IPS DF 19.7 (cell line): ENCODE measurements around the gene SARS2.

Source experiments
- DNase-seq: peaks from one replicate; pipeline ENCODE4 v3.0.0-alpha.2; 2013; ENCODE audit warnings: low read depth, low spot score

The SARS2 gene

DNA sequence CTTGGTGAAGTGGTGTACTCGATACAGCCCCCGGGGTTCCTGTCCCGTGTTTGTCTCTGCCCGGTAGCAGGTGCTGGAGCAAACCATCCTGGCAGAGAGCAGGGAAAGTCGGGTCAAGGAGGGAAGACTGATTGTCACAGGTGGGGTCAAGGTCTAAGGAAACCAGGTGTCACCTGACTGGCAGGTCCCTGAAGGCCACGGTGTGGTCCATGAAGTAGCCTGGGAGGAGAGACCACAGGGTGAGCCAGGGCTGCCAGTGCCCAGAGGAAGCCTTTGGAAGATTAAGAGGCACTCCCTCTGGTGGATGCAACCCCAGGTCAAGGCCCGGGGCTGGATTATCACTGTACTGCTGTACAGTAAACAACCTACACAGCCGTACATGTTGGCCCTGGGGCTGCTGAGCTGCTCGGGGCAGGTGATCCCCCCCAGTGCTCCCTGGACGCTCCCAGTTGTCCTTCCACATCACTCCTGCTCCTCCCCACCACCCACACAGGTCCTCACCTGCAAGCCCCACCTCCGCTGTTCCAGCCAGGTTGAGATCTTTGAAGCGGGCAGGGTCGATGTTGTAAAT is 12.6 kb downstream of the SARS2 start:
- DNase-seq, result no peak

DNA sequence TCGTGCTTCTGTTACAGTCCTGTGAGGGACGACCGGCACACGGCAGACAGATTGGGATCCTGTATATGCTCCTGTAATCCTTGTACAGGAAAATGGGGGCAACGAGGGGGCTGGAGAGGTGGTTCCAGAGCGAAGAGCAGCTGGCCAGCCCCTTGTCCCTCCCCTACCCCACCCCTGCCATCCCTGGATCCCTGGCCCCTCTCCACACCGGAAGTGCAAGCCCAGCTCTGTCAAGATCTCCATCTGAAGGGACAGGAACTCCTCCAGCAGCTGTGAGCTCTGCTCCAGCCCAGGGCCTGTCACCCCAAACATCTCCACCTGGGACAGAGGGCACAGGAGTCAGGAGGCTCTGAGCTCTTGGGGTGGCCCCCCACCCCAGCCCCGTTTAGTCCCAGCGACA is 13.0 kb downstream of the SARS2 start:
- no peak for DNase-seq

DNA sequence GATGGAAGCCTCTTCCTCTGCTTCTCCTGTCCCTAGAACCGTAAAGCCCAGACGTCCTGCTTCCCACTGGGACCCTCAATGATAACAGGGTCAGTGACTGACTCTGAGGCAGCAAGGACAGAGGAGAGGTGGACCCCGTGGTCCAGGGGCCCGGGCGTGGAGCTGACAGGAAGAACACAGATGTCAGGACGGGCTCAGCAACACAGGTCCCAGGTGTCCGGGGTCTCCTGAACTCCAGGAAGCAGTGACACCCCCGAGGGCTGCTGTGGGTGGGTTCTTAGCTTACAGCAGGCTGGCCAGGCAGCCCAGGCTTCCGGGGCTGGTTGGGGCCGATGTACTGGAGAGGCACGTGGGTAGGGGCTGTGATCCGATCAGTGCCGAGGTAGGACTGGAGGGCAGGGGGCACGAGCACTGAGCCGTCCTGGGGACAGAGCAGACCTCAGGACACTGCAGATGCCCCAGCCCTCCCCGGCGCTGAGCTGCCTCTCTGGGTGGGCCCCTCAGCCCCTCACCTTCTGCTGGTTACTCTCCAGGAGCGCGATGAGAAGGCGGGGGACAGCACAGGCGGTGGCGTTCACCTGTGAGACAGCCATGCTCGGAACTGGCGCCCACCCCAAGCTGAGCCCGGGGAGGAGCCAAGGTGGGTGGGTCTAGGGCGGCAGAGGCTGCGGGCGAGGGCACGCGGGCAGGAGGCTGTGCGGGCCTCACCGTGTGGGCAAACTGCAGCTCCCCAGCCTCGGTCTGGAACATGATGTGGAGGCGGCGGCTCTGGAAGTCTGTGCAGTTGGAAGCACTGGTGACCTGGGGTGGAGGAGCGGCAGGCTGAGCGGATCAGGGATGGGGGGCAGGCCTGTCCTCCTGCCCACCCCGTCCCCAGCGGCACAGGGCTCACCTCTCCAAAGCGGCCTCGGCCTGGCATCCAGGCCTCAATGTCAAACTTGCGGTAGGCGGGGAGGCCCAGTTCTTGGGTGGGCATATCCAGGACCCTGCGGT is 14.9 kb downstream of the SARS2 start:
- no peak for DNase-seq

DNA sequence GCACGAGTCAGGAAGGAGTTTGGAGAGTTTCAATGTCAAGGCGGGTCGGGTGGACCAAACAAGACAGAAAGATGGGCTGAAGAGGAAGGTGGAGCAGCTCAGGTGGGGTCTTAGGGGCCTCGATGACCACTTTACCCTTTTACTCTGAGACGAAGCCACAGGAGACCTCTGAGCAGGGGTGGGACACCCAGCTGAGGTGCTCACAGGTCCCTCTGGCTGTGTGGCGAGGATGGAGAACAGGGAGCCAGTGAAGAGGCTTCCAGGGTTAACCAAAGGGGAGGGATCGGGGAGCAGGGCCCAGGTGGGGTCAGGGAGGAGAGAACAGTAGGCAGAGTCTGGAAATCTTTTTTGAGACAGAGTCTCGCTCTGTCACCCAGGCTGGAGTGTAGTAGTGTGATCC is 16.6 kb downstream of the SARS2 start:
- no peak for DNase-seq

DNA sequence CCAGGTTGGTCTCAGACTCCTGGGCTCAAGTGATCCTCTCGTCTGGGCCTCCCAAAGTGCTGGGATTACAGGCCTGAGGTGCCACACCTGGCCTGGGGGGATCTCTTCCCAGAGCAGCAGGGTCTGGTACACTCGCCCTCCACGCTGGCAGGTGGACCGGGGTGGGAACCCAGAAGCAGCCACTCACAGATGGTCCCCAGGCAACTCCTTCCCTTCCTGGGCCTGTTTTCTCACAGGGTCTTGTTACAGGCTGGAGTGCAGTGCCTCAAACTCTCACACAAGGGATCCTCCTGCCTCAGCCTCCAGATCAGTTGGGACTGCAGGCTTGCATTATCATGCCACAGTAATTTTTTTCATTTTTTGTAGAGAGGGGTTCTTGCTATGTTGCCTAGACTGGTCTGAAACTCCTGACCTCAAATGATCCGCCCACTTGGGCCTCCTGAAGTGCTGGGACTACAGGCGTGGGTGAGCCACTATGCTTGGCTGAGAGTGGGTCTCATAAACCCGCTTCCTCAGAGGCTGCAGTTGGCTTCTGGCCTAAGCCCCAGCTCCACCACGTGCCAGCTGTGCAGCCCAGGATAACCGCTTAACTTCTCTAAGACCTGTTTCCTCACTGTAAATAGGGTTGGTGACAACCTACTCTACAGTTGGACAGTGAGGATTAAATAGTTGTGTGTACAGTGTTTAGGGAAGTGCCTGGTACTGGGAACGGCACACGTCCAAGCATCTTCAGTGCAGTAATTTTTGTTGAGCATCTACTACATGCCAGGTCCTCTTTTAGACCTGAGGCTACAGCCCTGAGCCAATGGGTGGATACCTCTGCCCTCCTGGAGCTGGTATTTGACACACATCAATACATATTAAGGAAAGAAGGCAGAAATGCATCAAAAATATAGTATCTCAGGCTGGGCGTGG is 17.7 kb downstream of the SARS2 start:
- DNase-seq, result no peak

DNA sequence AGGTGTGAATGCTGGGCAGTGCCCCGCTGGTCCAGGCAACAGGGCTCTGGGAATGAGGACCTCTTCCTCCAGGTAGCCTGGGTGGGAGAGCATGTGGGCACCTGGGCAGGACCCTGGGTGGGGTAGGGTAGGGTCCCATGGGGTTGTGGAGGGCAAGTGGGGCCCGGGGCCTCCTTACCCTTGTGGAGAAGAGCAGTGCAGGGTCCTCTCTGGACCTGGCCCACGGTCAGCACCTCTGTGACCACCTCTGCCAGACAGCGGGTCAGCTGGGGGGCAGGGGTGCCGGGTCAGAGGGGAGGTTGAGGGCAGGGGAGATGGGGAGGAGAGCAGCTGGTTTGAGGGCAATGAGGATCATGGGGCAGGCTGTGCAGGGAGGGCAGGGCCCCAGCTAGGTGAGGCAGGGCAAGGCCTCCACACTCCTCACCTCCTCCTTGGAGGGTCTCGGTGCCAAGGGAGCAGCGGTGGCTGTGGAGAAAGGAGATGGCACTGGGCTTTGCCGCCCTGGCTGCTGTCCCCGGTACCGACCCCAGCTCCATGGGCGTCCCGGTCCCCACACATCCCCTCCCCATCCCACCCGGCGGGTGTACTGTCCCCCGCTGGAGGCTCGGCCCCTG is 19.1 kb downstream of the SARS2 start:
- no peak for DNase-seq

DNA sequence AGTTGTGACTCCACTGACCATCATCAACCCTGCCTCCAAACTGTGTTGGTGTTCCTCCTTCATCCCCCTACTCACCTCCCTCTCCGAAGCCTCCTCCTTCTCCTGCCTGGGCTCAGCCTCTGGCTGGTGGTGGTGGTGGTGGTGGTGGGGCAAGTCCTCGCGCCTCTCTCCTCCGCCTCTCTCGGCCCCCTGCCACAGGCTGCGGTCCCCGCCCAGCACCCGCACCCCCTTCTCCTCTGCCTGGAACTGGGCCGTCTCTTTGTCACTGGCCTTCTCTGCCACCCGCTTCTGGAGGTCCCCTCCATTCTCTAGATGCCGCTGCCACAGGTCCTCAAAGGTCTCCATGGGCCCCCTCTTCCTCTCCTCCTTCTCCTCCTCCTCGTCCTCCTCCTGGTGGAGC is 20.1 kb downstream of the SARS2 start:
- no peak for DNase-seq

DNA sequence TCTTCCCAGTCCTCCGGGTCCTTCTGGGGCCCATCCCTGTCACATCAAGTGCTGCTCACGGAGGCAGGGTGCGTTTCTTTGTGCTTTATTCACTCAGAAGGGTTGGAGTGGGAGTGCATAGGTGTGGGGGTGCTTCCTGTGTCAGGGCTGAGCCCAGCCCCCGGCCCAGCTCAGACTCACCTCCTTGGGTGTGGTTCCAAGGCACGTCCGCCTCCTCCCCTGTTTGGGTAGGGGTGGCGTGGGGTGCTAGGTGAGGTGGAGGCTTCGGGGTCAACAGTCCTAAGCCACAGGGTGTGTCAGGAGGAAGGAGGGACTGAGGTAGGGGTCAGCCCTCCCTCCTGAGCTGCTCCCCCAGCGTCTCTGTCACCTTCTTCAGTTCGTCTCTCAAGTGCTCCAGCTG is 21.7 kb downstream of the SARS2 start:
- DNase-seq, result no peak

DNA sequence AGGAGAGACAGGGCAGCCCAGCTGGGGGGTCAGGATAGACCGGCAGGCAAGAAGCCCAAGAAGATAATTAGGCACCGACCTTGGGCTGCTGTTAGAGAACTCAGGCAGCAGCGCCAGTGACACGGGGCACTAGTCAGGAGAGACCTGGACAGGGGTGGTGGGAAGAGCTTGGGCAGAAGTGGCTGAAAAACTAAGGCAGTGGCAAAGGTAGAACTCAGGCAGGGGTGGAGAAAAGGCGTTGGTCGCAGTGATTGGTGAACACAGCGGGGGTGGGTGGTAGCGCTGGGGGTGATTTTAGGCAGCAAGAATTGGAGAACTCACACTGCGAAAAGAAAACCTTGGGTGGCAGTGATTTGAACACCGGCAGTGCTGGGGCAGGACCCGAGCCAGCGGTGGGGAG is 22.9 kb downstream of the SARS2 start:
- DNase-seq, result no peak

DNA sequence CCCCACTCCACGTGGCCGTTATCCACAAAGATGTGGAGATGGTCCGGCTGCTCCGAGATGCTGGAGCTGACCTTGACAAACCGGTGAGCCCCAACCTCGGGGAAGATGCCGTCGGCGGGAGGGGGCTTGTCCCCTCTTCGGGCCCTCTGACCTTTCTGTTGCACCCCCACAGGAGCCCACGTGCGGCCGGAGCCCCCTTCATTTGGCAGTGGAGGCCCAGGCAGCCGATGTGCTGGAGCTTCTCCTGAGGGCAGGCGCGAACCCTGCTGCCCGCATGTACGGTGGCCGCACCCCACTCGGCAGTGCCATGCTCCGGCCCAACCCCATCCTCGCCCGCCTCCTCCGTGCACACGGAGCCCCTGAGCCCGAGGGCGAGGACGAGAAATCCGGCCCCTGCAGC is 23.3 kb downstream of the SARS2 start:
- no peak for DNase-seq

DNA sequence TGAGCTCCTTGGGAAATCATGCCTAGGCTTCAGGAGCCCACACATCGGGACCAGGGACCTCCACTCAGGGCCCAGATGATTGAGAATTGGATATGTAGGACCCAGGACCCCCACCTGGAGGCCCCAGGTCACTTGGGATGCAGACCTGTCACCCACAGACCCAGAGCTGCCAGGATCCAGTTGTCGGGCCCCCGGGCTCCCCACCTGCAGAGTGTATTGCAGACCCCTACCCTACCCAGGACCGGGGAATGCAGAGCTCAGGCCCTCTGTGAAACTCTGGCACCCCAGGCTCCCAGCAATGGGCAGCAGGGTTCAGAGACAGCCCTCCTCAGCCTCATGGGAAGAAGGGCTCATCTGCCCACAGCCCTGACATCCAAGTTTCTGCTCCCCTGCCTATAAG is 24.9 kb downstream of the SARS2 start:
- no peak for DNase-seq

DNA sequence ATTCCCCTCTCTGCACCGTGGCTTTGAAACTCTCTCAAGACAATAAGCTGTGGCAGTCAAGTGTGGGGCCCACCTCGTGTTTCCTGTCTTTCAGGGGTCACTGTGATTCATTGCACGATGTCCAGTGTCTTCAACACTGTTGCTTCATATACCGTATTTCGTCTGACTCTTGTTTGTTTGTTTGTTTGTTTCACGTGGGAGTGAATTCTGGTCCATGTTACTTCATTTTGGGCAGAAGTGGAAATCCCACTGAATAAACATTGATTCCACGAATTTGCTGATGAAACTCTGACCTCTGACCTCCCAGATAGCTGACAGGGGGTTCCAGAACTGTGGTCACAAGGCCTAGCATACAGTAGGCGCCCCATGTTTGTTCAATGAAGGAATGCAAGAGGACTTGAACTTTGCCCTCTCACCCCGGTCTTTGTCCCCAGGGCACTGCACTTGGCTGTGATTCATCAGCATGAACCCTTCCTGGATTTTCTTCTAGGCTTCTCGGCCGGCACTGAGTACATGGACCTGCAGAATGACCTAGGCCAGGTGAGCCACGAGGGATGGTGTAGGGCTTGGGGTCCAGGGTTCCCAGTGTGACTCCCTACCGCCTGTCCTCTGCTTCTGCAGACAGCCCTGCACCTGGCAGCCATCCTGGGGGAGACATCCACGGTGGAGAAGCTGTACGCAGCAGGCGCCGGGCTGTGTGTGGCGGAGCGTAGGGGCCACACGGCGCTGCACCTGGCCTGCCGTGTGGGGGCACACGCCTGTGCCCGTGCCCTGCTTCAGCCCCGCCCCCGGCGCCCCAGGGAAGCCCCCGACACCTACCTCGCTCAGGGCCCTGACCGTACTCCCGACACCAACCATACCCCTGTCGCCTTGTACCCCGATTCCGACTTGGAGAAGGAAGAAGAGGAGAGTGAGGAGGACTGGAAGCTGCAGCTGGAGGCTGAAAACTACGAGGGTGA is 25.7 kb downstream of the SARS2 start:
- DNase-seq, result no peak

DNA sequence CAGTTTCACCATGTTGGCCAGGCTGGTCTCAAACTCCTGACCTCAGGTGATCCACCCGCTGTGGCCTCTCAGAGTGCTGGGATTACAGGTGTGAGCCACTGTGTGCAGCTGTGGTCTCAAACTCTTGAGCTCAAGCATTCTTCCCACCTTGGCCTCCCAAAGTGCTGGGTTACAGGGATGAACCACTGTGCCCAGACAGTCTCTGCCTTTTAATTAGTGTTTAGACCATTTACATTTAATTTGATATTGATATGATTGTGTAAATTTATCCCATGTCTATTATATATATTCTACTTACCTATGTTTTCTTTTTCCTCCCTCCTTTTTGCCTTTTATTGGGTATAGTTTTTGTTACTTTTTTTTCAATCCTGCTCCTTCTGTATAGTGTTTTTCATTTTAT is 28.9 kb downstream of the SARS2 start:
- no peak for DNase-seq

DNA sequence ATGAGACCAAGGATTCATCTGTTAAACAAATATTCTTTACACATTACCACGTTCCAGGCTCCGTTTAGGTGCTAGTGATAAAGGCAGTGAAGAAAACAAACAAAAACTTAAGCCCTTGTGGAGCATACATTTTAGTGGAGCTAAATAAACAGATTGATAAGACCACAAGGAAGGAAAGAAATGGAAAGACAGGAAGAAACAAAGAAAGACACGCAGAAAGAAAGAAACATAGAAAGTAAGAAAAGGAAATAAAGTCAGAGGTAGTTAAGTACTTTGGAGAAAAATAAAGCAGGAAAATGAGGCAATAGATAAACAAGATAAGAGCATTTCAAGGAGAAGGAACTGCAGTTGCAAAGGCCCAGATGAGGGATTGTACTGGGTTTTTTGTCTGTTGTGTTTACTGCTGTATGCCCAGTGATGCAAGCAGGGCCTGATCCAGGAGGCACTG is 29.8 kb downstream of the SARS2 start:
- no peak for DNase-seq

DNA sequence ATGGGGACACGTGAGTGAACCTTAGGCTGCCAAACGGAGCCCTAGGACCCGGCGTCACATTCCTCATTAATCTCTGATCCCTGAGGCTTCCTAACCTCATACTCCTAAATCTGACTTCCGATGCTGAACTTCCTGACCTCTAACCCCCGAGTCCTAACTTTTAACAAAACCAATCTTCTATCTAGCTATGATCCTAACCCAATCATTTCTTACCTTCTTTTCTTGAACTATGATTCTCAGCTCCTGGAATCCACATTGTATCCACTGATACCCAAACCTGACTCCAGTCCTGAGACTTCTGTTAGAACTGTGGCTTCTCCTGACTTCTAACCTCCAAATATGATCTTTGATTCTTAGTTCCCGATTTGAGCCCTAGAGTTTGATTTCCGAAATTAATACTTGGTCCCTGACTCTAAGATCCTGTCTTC is 30.3 kb downstream of the SARS2 start:
- no peak for DNase-seq

DNA sequence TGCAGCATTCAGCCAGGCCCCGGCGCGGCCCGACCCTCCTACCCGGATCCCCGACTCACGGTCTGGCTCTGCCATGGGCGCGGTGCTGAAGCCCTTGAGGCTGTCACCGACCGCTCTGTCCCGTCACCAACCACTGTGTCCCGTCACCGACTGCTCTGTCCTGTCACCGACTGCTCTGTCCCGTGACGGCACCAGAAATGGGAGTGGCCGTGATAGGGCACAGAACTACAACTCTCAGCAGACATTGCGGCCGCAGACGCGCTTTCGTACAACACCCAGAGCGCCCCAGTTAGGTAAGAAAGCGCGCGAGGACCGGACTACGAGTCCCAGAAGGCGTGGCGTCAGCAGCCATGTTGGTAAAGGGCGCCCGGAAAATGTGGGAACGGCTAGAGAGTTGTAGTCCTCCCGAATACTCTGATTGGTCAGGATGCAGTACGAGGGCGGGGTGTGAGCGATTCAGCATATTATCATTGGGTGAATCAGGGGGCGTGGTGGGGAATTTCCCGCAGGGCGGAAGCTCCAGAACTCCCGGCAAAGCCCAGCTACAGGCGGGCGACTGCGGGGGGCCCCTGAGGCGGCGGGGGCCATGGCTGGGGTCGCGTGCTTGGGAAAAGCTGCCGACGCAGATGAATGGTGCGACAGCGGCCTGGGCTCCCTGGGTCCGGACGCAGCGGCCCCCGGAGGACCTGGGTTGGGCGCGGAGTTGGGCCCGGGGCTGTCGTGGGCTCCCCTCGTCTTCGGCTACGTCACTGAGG is 30.9 kb downstream of the SARS2 start, which contains the start of the genes NFKBIB and SIRT2:
Gene NFKBIB (plus strand): TSS at position 523 of the 755 bp plus-strand sequence. CDS start 64 bp downstream, at position 587.
Gene SIRT2 (minus strand): TSS at position 172 of the 755 bp plus-strand sequence. CDS start 97 bp downstream, at position 75.
- DNase-seq, result peak; percentile 99

DNA sequence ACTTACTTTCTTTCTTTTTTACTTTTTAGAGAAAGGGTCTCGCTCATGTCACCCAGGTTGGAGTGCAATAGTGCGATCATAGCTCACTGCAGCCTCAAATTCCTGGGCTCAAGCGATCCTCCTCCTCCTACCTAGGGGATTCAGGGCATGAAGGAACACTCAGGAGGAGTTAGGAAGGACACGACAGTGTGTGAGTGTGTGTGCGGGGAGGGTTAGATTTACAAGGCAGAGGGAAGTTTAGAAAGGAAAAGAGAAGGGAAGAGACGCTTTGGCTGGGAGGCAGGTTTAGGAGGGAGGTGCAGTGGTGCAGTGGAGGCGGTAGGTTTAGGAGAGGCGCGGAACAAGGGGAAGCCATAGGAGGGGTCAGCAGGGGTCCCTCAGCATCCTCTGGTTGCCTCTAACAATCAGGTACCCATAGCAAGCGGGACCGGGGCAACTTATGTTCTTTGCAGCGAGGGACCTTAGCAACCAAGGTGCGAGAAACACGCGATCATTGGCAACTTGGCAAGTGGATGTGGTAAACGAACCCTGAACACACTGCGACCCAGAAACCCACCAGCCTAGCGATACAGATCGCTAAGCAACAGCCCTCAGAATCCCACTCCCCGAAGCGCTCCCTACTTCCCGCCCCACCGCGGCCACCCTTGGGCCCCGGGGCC is 31.6 kb downstream of the SARS2 start:
- no peak for DNase-seq

DNA sequence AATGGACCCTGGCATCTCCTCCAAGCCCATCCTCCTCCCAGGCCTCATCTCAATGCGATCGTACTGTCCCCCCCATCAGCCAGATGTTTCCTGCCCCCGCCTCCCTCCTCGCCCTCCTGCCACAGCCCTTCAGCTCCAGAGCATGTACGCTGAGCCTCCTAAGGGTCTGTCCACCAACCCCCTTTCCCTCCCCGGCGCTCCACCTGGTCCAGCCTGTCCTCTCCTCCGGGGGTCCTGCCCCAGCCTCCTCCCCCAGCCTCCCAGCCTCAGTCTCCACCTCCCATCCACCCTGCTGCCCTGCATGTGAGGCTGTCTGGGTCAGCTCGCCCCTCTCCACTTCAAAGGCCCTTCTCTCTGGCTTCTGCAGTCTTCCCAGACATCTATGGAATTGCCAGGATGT is 35.6 kb downstream of the SARS2 start:
- no peak for DNase-seq

DNA sequence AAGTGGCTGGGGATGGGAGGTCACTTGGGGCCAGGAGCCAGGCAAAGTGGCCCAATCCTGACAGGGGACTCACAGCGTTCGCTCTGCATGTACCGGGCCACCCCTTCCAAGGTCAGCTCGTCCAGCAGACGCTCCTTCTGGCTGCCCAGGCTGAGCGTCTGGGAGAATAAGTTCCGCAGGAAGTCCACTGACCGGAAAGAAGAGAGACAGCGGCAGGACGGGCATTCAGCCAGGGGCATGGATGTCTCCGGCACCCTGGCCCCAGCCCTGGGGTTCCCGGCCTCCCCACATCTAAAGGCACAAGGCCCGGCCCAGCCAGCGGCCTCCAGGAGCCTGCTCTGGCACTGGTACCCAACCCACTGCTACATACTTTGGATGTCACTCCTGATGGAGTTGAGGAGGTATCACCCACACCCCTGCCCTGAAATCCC is 37.2 kb downstream of the SARS2 start:
- DNase-seq, result no peak
